Tibial nerve (tissue), 4 donors: ENCODE data around the gene MED4. TPM values are rescaled to one million over a fixed set of nuclear protein-coding genes. Genes with fewer than 3 reads are reported as not detected.

Source experiments
- DNase-seq, 2 donors: peaks; one replicate each; pipeline ENCODE4 v3.0.0-alpha.2; 2019; ENCODE audit warnings: low spot score in 2 of 2
- H3K27ac ChIP-seq, 4 donors: fragments of 200-600 bp; sonication (generic) in 3 of 4; one replicate each; pipeline ENCODE4 v1.5.1; 2017 to 2019; ENCODE audit warnings: mild to moderate bottlenecking in 1 of 4
- H3K27me3 ChIP-seq, 2 donors: fragments of 200-600 bp; sonication (generic) in 1 of 2; one replicate each; pipeline versions ENCODE4 v1.5.1 to v1.6.0; 2017 to 2019
- H3K36me3 ChIP-seq, 3 donors: fragments of 200-600 bp; sonication (generic); one replicate each; pipeline ENCODE4 v1.5.1; 2018 to 2019
- H3K4me1 ChIP-seq, 4 donors: fragments of 200-600 bp; sonication (generic) in 3 of 4; one replicate each; pipeline ENCODE4 v1.5.1; 2017 to 2019
- H3K4me3 ChIP-seq, 4 donors: fragments of 200-600 bp; sonication (generic) in 3 of 4; one replicate each; pipeline ENCODE4 v1.5.1; 2017 to 2019; ENCODE audit warnings: mild to moderate bottlenecking in 1 of 4, moderate library complexity in 1 of 4
- H3K9me3 ChIP-seq, 4 donors: fragments of 200-600 bp; sonication (generic) in 3 of 4; one replicate each; pipeline ENCODE4 v1.5.1; 2017 to 2019
- CTCF ChIP-seq, 5 experiments: fragments of 200-600 bp in 3 of 5; fragments of 450-650 bp in 2 of 5; sonication (generic) in 3 of 5; IDR thresholded peaks; one replicate each; pipeline ENCODE4 v1.5.1; 2016 to 2019; ENCODE audit warnings: antibody characterized with exemption in 5 of 5, mild to moderate bottlenecking in 3 of 5, moderate library complexity in 2 of 5
- EP300 ChIP-seq, 2 donors: sonication (generic); formaldehyde crosslinking; IDR thresholded peaks; one replicate each; pipeline ENCODE4 v1.6.1; 2017; ENCODE audit warnings: antibody characterized with exemption in 2 of 2, mild to moderate bottlenecking in 1 of 2
- POLR2A ChIP-seq, 2 donors: fragments of 450-650 bp; IDR thresholded peaks; one replicate each; pipeline ENCODE4 v1.6.1; 2017; ENCODE audit warnings: antibody characterized with exemption in 2 of 2, mild to moderate bottlenecking in 2 of 2, moderate library complexity in 2 of 2
- WGBS, 2 donors: methylation state at CpG; one replicate each; pipeline ENCODE4 v1.1.5; 2018; 5-methylcytosine and 5-hydroxymethylcytosine counted together
- total RNA-seq, 4 donors: library from RNA; depleted of rRNA; stranded (reverse); fragments of >200 nt; gene quantifications; one replicate each; pipeline ENCODE4 v1.1.0, GENCODE V29; 2016

The MED4 gene
- total RNA-seq, 4 donors from 2014 or later = 27.0 to 41.0 (median 31.4) TPM

- peaks cover 0 to 36% (median 5%) of the 10 kb centered on the region in 4 donors for H3K9me3 ChIP-seq
- TF ChIP-seq POLR2A (IDR thresholded peaks at IDR 0.05) (no peak), CTCF (IDR thresholded peaks at IDR 0.05) (no peak), EP300 (IDR thresholded peaks at IDR 0.05) (no peak)
- H3K4me3 ChIP-seq = no peak overlapping the region
- H3K27me3 ChIP-seq = no peaks in the 10 kb centered on the region
- H3K27ac ChIP-seq = no peak overlapping the region
- peaks cover 2 to 100% (median 32%) of the 10 kb centered on the region in 3 donors for H3K36me3 ChIP-seq
- WGBS, 2 donors = 94 to 96% methylated on average over 2 of the region's 2 CpGs
- H3K4me1 ChIP-seq = no peaks in the 10 kb centered on the region
- DNase-seq = no peak
Measured at GRCh38 chr13:48074006-48074405, 20.9 kb downstream of the MED4 start.

GRCh38 chr13:48072787-48073186 lies 22.1 kb downstream of the MED4 start:
- TF ChIP-seq POLR2A (IDR thresholded peaks at IDR 0.05) (no peak), CTCF (IDR thresholded peaks at IDR 0.05) (no peak), EP300 (IDR thresholded peaks at IDR 0.05) (no peak)
- H3K27me3 ChIP-seq = no peaks in the 10 kb centered on the region
- WGBS, 2 donors = 96 to 100% methylated on average over 2 of the region's 2 CpGs
- H3K27ac ChIP-seq = no peak overlapping the region
- H3K9me3 ChIP-seq = peaks cover 0 to 48% (median 9%) of the 10 kb centered on the region in 4 donors
- H3K4me3 ChIP-seq = no peak overlapping the region
- H3K4me1 ChIP-seq = no peaks in the 10 kb centered on the region
- no peak for DNase-seq
- H3K36me3 ChIP-seq = peaks cover 2 to 100% (median 32%) of the 10 kb centered on the region in 3 donors

GRCh38 chr13:48072304-48072703 lies 22.6 kb downstream of the MED4 start:
- peaks cover 2 to 100% (median 32%) of the 10 kb centered on the region in 3 donors for H3K36me3 ChIP-seq
- H3K4me1 ChIP-seq = no peaks in the 10 kb centered on the region
- DNase-seq = no peak
- H3K9me3 ChIP-seq = peaks cover 0 to 53% (median 9%) of the 10 kb centered on the region in 4 donors
- no peak for TF ChIP-seq EP300 (IDR thresholded peaks at IDR 0.05)
- TF ChIP-seq POLR2A (IDR thresholded peaks at IDR 0.05) = no peak
- TF ChIP-seq CTCF (IDR thresholded peaks at IDR 0.05) = no peak
- H3K27ac ChIP-seq = no peak overlapping the region
- no peak overlapping the region for H3K4me3 ChIP-seq
- WGBS, 2 donors = 91 to 94% methylated on average over 3 of the region's 3 CpGs
- no peaks in the 10 kb centered on the region for H3K27me3 ChIP-seq

- H3K4me1 ChIP-seq = no peaks in the 10 kb centered on the region
- WGBS, 2 donors = 75 to 78% methylated on average over 5 of the region's 5 CpGs
- H3K4me3 ChIP-seq = no peak overlapping the region
- no peak for DNase-seq
- H3K36me3 ChIP-seq = peaks cover 2 to 100% (median 23%) of the 10 kb centered on the region in 3 donors
- H3K27me3 ChIP-seq = no peaks in the 10 kb centered on the region
- H3K27ac ChIP-seq = no peak overlapping the region
- H3K9me3 ChIP-seq = peaks cover 0 to 61% (median 9%) of the 10 kb centered on the region in 4 donors
- TF ChIP-seq POLR2A (IDR thresholded peaks at IDR 0.05) = no peak
- no peak for TF ChIP-seq CTCF (IDR thresholded peaks at IDR 0.05)
- no peak for TF ChIP-seq EP300 (IDR thresholded peaks at IDR 0.05)
Measured at GRCh38 chr13:48070942-48071341, 24.0 kb downstream of the MED4 start.

GRCh38 chr13:48069573-48069972 lies 25.3 kb downstream of the MED4 start:
- Histone ChIP-seq H3K4me1 (no peaks in the 10 kb centered on the region), H3K36me3 (peaks cover 2 to 100% (median 23%) of the 10 kb centered on the region in 3 donors), H3K27ac (no peak overlapping the region), H3K4me3 (no peak overlapping the region), H3K9me3 (peaks cover 0 to 61% (median 9%) of the 10 kb centered on the region in 4 donors), H3K27me3 (no peaks in the 10 kb centered on the region)
- WGBS, 2 donors = 98% methylated on average over 1 of the region's 1 CpG
- DNase-seq = no peak
- TF ChIP-seq EP300 (IDR thresholded peaks at IDR 0.05) (no peak), POLR2A (IDR thresholded peaks at IDR 0.05) (no peak), CTCF (IDR thresholded peaks at IDR 0.05) (no peak)
